K562 treated with DMSO at 1 percent for 4 hours (cell line): Measurements from ENCODE around the gene NGLY1. TPM values are rescaled to one million over a fixed set of nuclear protein-coding genes. Genes with fewer than 3 reads are reported as not detected.

Experiments used
- total RNA-seq: library from RNA; unstranded; fragments of 300-600 nt; gene quantifications from 2 replicates; pipeline ENCODE4 v1.2.3, GENCODE V29; 2022; ENCODE audit not compliant: insufficient read depth

NGLY1 gene
- total RNA-seq: 45.7 and 51.0 TPM in 2 replicates

GRCh38 chr3:25782938-25783660 is at the start of gene NGLY1:
NGLY1 (minus strand) TSS chr3:25783443; CDS start chr3:25783390, 53 bp downstream.

GRCh38 chr3:25789596-25790556 is 6.6 kb upstream of the NGLY1 start, which contains the start of gene OXSM:
OXSM (plus strand) TSS chr3:25790090; CDS start chr3:25791021, 931 bp downstream.

Other genes starting within 250 kb of the NGLY1 start
- gene TOP2B, start 118.5 kb downstream of the NGLY1 start, total RNA-seq: 79.2 and 85.2 TPM in 2 replicates
- gene OXSM, start 6.6 kb upstream of the NGLY1 start, total RNA-seq: 19.3 and 39.3 TPM in 2 replicates